Measurements from ENCODE around the gene ZIC5. TPM values are rescaled to one million over a fixed set of nuclear protein-coding genes. Genes with fewer than 3 reads are reported as not detected.
A peak's percentile ranks its signal among the peaks of the same experiment; 100 is the strongest.

ZIC5 gene
- total and polyA plus RNA-seq, 2 of the 4 experiments (the other 2 are of a cell fraction), result not detected

- no peak for TF ChIP-seq MAFK (IDR thresholded peaks at IDR 0.05; ENCODE audit: low read depth, low read length)
Measured at GRCh38 chr13:99979453-99980200, 8.1 kb upstream of the ZIC5 start (continued).

- Histone ChIP-seq H3K4me3 (ENCODE audit: insufficient read depth, low read depth, low read length) (no peak overlapping the region), H3K18ac (ENCODE audit: low read depth, low read length) (no peak overlapping the region), H3K9me1 (ENCODE audit: insufficient read depth, low read length) (no peaks in the 10 kb centered on the region), H4K91ac (ENCODE audit: insufficient read depth, low read depth, low read length) (no peak overlapping the region), H2BK120ac (ENCODE audit: low read depth, low read length) (no peak overlapping the region), H3K23ac (ENCODE audit: low read depth, low read length) (no peak overlapping the region), H3K4ac (ENCODE audit: low read depth, low read length) (no peak overlapping the region), H3K4me1 (ENCODE audit: control insufficient read depth, insufficient read depth, low read length) (no peaks in the 10 kb centered on the region; the same call in 1 of the 2 replicates), H4K8ac (ENCODE audit: low read depth in 2 of 2, low read length in 2 of 2) (no peak overlapping the region), H2AK9ac (replicated peaks; ENCODE audit: low read depth, low read length, poor library complexity) (no peak overlapping the region), H2BK5ac (ENCODE audit: low read depth, low read length, poor library complexity, severe bottlenecking) (no peak overlapping the region), H3K27ac (ENCODE audit: insufficient read depth, low read length) (no peak overlapping the region), H2BK20ac (ENCODE audit: low read depth, low read length) (no peak overlapping the region), H3K9ac (ENCODE audit: low read depth, low read length) (no peak overlapping the region), H3K9me3 (ENCODE audit: control insufficient read depth, insufficient read depth, low read length) (peaks cover 18% of the 10 kb centered on the region), H4K5ac (ENCODE audit: low read depth, low read length) (no peak overlapping the region), H3K4me2 (ENCODE audit: low read depth, low read length) (peak overlapping the region; percentile 69; the same call in 1 of the 2 replicates), H3K27me3 (ENCODE audit: control insufficient read depth, insufficient read depth, low read length) (peaks cover 89% of the 10 kb centered on the region), H3K79me1 (ENCODE audit: low read depth in 1 of 2, low read length in 2 of 2) (no peaks in the 10 kb centered on the region), H3K56ac (ENCODE audit: extremely low read depth, insufficient read depth, low read length) (no peak overlapping the region), H3K14ac (replicated peaks; ENCODE audit: low read depth, low read length) (no peak overlapping the region), H2AK5ac (ENCODE audit: low read depth, low read length) (no peak overlapping the region), H4K20me1 (ENCODE audit: insufficient read depth, low read length) (peaks cover 6% of the 10 kb centered on the region), H2BK15ac (ENCODE audit: low read depth, low read length) (no peak overlapping the region), H3K36me3 (ENCODE audit: control insufficient read depth, insufficient read depth, low read length) (no peaks in the 10 kb centered on the region), H2AFZ (replicated peaks; ENCODE audit: low read length, poor library complexity) (no peak overlapping the region)
- in situ Hi-C loops (cut with MboI; ENCODE audit: low sequenced_read_pairs) (no loop called here), dilution Hi-C loops (cut with HindIII; ENCODE audit: low sequenced_read_pairs, unreplicated experiment) (no loop called here), intact Hi-C loops (cut with micrococcal nuclease) (loop anchor here (10.0 kb wide), 1 partner anchor 536 kb away; no protein-coding TSS in a partner anchor)
- no TSS peak for BruUV-seq (replicated peaks)
- ATAC-seq (ENCODE audit: low read depth) (no peak), DNase-seq (no peak)
- no CpG with 5 or more reads among the region's 18 CpGs for WGBS, 2 experiments (ENCODE audit: extremely low coverage in 2 of 2, insufficient read length in 1 of 2)
- TF ChIP-seq CEBPB (IDR thresholded peaks at IDR 0.05; ENCODE audit: low read depth, low read length), result no peak
- no peak for TF ChIP-seq RCOR1 (IDR thresholded peaks at IDR 0.05; ENCODE audit: insufficient replicate concordance, low read length)
- no peak for TF ChIP-seq FOS (IDR thresholded peaks at IDR 0.05; ENCODE audit: low read depth, low read length)
- TF ChIP-seq USF2 (IDR thresholded peaks at IDR 0.05; ENCODE audit: low read depth, low read length), result no peak
- TF ChIP-seq MXI1 (IDR thresholded peaks at IDR 0.05; ENCODE audit: borderline replicate concordance, low read depth, low read length), result no peak
- TF ChIP-seq MAFK (IDR thresholded peaks at IDR 0.05; ENCODE audit: low read depth, low read length), result no peak
- TF ChIP-seq RFX5 (IDR thresholded peaks at IDR 0.05; ENCODE audit: low read depth, low read length), result no peak
- no peak for TF ChIP-seq ELK1 (IDR thresholded peaks at IDR 0.05; ENCODE audit: borderline replicate concordance, low read depth, low read length)
- no peak for TF ChIP-seq POLR2A (IDR thresholded peaks at IDR 0.05; ENCODE audit: low read depth, low read length)
- no peak for TF ChIP-seq RAD21 (IDR thresholded peaks at IDR 0.05; ENCODE audit: low read length)
- TF ChIP-seq NFE2L2 (IDR thresholded peaks at IDR 0.05; ENCODE audit: low read depth, low read length), result no peak
- no peak for TF ChIP-seq MAZ (IDR thresholded peaks at IDR 0.05; ENCODE audit: borderline replicate concordance, low read depth, low read length)
- POLR2A ChIA-PET (ENCODE audit: unreplicated experiment), result no interaction called here
- CTCF ChIA-PET, result no interaction called here
Measured at GRCh38 chr13:99978799-99979452, 7.4 kb upstream of the ZIC5 start.
